SK-N-SH (cell line): ENCODE results near the gene RAPGEF3. TPM values are rescaled to one million over a fixed set of nuclear protein-coding genes. Genes with fewer than 3 reads are reported as not detected.

Source experiments
- CTCF ChIA-PET: fragments of 300-600, 350-600 bp; formaldehyde crosslinking; extraction: SDS; loops from one replicate; lab custom pipeline; 2021; lab: Yijun Ruan, JAX
- POLR2A ChIA-PET: fragments of 350-600 bp; sonication (Branson Sonifier 250); formaldehyde crosslinking; extraction: SDS; loops from one replicate; lab custom pipeline; 2020; ENCODE audit warnings: antibody characterized with exemption, inconsistent platforms; lab: Yijun Ruan, JAX
- DNase-seq: peaks from one replicate; pipeline ENCODE4 v3.0.0; 2012
- H2AFZ ChIP-seq: fragments of 200-600 bp; sonication (generic); 2 replicates; pipeline ENCODE4 v1.8.1; 2016; ENCODE audit warnings: antibody characterized with exemption, mild to moderate bottlenecking, low read depth
- H3F3A ChIP-seq: fragments of 200-600 bp; sonication (generic); replicated peaks from 2 replicates; pipeline ENCODE3; 2016; ENCODE audit warnings: antibody characterized with exemption, mild to moderate bottlenecking; ENCODE audit not compliant: insufficient read depth
- H3K27ac ChIP-seq, 2 experiments: fragments of 200-500 bp in 1 of 2; fragments of 200-600 bp in 1 of 2; sonication (Bioruptor generic) in 1 of 2; sonication (generic), shearing (Covaris generic) in 1 of 2; 2 replicates each; pipeline versions ENCODE4 v1.5.1 to v1.6.1; 2014 to 2016; ENCODE audit warnings: low read depth in 2 of 2, inconsistent platforms in 1 of 2, low read length in 1 of 2, mild to moderate bottlenecking in 1 of 2, mixed read lengths in 1 of 2
- H3K27me3 ChIP-seq: fragments of 200-600 bp; sonication (generic), shearing (Covaris generic); 2 replicates; pipeline ENCODE4 v1.6.1; 2016; ENCODE audit warnings: mixed run types; ENCODE audit not compliant: insufficient read depth
- H3K36me3 ChIP-seq, 2 experiments: fragments of 200-500 bp in 1 of 2; fragments of 200-600 bp in 1 of 2; sonication (Bioruptor generic) in 1 of 2; sonication (generic) in 1 of 2; replicated peaks in 1 of 2; 2 replicates each; pipeline versions ENCODE3 to v1.5.1; 2014 to 2016; ENCODE audit warnings: low read length in 1 of 2, mild to moderate bottlenecking in 1 of 2; ENCODE audit not compliant: insufficient read depth in 2 of 2, control insufficient read depth in 1 of 2
- H3K4me1 ChIP-seq, 2 experiments: fragments of 200-500 bp in 1 of 2; fragments of 200-600 bp in 1 of 2; sonication (Bioruptor generic) in 1 of 2; sonication (generic), shearing (Covaris generic) in 1 of 2; 2 replicates each; pipeline versions ENCODE4 v1.5.1 to v1.6.1; 2014 to 2016; ENCODE audit warnings: low read depth in 1 of 2, low read length in 1 of 2, mixed run types in 1 of 2; ENCODE audit not compliant: insufficient read depth in 2 of 2, control insufficient read depth in 1 of 2
- H3K4me2 ChIP-seq: fragments of 200-600 bp; sonication (generic), shearing (Covaris generic); 2 replicates; pipeline ENCODE4 v1.6.1; 2017; ENCODE audit warnings: mixed run types
- H3K4me3 ChIP-seq, 2 experiments: fragments of 200-500 bp in 1 of 2; fragments of 200-600 bp in 1 of 2; sonication (Bioruptor generic) in 1 of 2; sonication (generic), shearing (Covaris generic) in 1 of 2; 2 replicates each; pipeline versions ENCODE4 v1.5.1 to v1.8.1; 2014 to 2016; ENCODE audit warnings: low read depth in 2 of 2, inconsistent platforms in 1 of 2, low read length in 1 of 2, mild to moderate bottlenecking in 1 of 2, mixed read lengths in 1 of 2, moderate library complexity in 1 of 2
- H3K79me2 ChIP-seq: fragments of 200-600 bp; sonication (generic); 2 replicates; pipeline ENCODE4 v1.8.1; 2017; ENCODE audit warnings: mild to moderate bottlenecking; ENCODE audit not compliant: insufficient read depth
- H3K9ac ChIP-seq: fragments of 200-600 bp; sonication (generic); 2 replicates; pipeline ENCODE4 v1.6.1; 2017; ENCODE audit warnings: mixed run types
- H3K9me2 ChIP-seq: fragments of 200-600 bp; sonication (generic); 2 replicates; pipeline ENCODE4 v1.6.1; 2017; ENCODE audit warnings: mixed run types
- H3K9me3 ChIP-seq: fragments of 200-600 bp; sonication (generic); 2 replicates; pipeline ENCODE4 v1.6.1; 2017; ENCODE audit warnings: mixed run types, mild to moderate bottlenecking, moderate library complexity
- H4K20me1 ChIP-seq: fragments of 200-600 bp; sonication (generic); 2 replicates; pipeline ENCODE4 v1.6.1; 2017; ENCODE audit warnings: mild to moderate bottlenecking, mixed run types; ENCODE audit not compliant: insufficient read depth
- ELF1 ChIP-seq: IDR thresholded peaks from 2 replicates; pipeline ENCODE4 v1.4.0; 2012
- EP300 ChIP-seq, 2 experiments: IDR thresholded peaks; 2 replicates each; pipeline versions ENCODE4 v1.4.0 to v1.6.1; 2012; ENCODE audit warnings: borderline replicate concordance in 1 of 2, low read depth in 1 of 2, low read length in 1 of 2
- FOSL2 ChIP-seq: IDR thresholded peaks from 2 replicates; pipeline ENCODE4 v1.4.0; 2012; ENCODE audit warnings: low read depth, mild to moderate bottlenecking, moderate library complexity, borderline replicate concordance
- FOXJ3 ChIP-seq: sonication (generic); formaldehyde crosslinking; IDR thresholded peaks from 2 replicates; pipeline ENCODE4 v1.5.1; 2020; ENCODE audit warnings: mild to moderate bottlenecking, missing genetic modification reagents
- GATA2 ChIP-seq: sonication (generic); formaldehyde crosslinking; IDR thresholded peaks from 2 replicates; pipeline ENCODE4 v1.5.0; 2020; ENCODE audit warnings: mild to moderate bottlenecking, missing genetic modification reagents
- MEF2A ChIP-seq: IDR thresholded peaks from 2 replicates; pipeline ENCODE4 v1.4.0; 2012; ENCODE audit warnings: low read depth, borderline replicate concordance
- NFIC ChIP-seq: IDR thresholded peaks from 2 replicates; pipeline ENCODE4 v1.4.0; 2012; ENCODE audit warnings: borderline replicate concordance
- POLR2AphosphoS5 ChIP-seq: IDR thresholded peaks from 2 replicates; pipeline ENCODE4 v1.6.1; 2012; ENCODE audit warnings: low read depth, low read length
- RAD21 ChIP-seq: IDR thresholded peaks from 2 replicates; pipeline ENCODE4 v1.6.1; 2012; ENCODE audit warnings: mild to moderate bottlenecking, low read length
- RCOR1 ChIP-seq: fragments of 150-350 bp; IDR thresholded peaks from 2 replicates; pipeline ENCODE4 v1.6.1; 2017; ENCODE audit warnings: antibody characterized with exemption, low read length
- RXRA ChIP-seq: IDR thresholded peaks from 2 replicates; pipeline ENCODE4 v1.4.0; 2012; ENCODE audit warnings: low read depth, mild to moderate bottlenecking, borderline replicate concordance
- SMC3 ChIP-seq: IDR thresholded peaks from 2 replicates; pipeline ENCODE4 v1.6.1; 2012; ENCODE audit warnings: low read depth, low read length, improper control_type of control experiment
- TAF1 ChIP-seq: IDR thresholded peaks from 2 replicates; pipeline ENCODE4 v1.6.1; 2012; ENCODE audit warnings: low read depth, mild to moderate bottlenecking, low read length, moderate library complexity, borderline replicate concordance
- TCF12 ChIP-seq: IDR thresholded peaks from 2 replicates; pipeline ENCODE4 v1.4.0; 2012
- WGBS: methylation state at CpG from one replicate; pipeline ENCODE4 v1.1.6; 2017; ENCODE audit warnings: low lambda C conversion rate; 5-methylcytosine and 5-hydroxymethylcytosine counted together
- polyA plus RNA-seq, 3 experiments: library from polyadenylated mRNA; depleted of rRNA; stranded (reverse); fragments of >200 nt; gene quantifications; 2 replicates each; pipeline ENCODE4 v1.2.3, GENCODE V29; 2012
- TF ChIP-seq, protein P1 (sequence below): IDR thresholded peaks from 2 replicates; pipeline ENCODE4 v1.4.0; 2012; ENCODE audit warnings: low read depth
- TF ChIP-seq, protein P2 (sequence below): fragments of 200-600 bp; sonication (generic); IDR thresholded peaks from 2 replicates; pipeline ENCODE4 v1.6.1; 2017; ENCODE audit warnings: antibody characterized with exemption, mild to moderate bottlenecking, moderate library complexity
- TF ChIP-seq, protein P3 (sequence below): fragments of 150-350 bp; IDR thresholded peaks from 2 replicates; pipeline ENCODE4 v1.6.1; 2016; ENCODE audit warnings: mild to moderate bottlenecking, low read depth, low read length

RAPGEF3 gene
- polyA plus RNA-seq, 1 of the 3 experiments (the other 2 are of a cell fraction) = 0.90 TPM

DNA sequence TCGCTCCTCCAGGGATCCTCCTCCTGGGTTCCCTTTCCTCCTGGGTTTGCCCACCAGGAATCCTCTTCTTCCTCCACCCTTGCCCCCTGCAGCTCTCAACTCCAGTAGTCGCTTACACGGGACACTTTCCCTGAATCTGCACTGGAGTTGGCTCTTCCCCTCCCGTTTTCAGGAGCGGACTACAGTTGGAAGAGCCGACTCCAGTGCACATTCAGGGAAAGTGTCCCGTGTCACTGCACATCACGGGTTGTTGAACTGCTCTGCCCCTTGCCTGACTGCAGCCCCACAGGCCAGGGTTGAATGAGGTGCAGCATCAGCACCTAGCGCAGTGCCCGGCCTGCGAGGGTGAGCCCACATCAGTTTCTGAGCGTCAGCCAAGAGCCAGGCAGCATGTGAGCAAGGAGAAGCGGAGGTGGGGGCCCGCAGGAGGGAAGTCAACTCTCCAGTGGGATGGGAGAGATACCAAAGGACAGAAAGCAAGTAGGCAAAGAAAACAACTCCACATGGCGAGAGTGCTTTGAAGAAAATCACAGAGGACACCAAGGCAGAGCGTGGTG lies 13.1 kb downstream of the RAPGEF3 start:
- WGBS = 70% methylated on average over 15 of the region's 16 CpGs
- Histone ChIP-seq H3K36me3 (no peaks in the 10 kb centered on the region), H3K9me3 (no peaks in the 10 kb centered on the region), H4K20me1 (no peaks in the 10 kb centered on the region), H3K9me2 (no peaks in the 10 kb centered on the region), H3K27me3 (no peaks in the 10 kb centered on the region), H2AFZ (no peak overlapping the region), H3K4me3 (no peak overlapping the region), H3F3A (no peaks in the 10 kb centered on the region), H3K9ac (no peak overlapping the region), H3K79me2 (no peaks in the 10 kb centered on the region), H3K4me1 (peaks cover 13 to 27% of the 10 kb centered on the region in 2 experiments; a peak in 3 of 4 replicates), H3K4me2 (no peak overlapping the region), H3K27ac (no peak overlapping the region)
- ChIA-PET POLR2A (no interaction called here), CTCF (interaction anchor here (1.7 to 43.0 kb wide), 5 partner anchors 10 to 91 kb away, joined by 6 to 1294 read pairs (median 298); partner anchors contain the start of genes ENDOU, RAPGEF3 and SLC48A1)
- TF ChIP-seq FOSL2 = no peak
- TF ChIP-seq, protein P1, sequence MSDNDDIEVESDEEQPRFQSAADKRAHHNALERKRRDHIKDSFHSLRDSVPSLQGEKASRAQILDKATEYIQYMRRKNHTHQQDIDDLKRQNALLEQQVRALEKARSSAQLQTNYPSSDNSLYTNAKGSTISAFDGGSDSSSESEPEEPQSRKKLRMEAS = no peak
- TF ChIP-seq MEF2A = no peak
- no peak for TF ChIP-seq FOXJ3
- no peak for TF ChIP-seq NFIC
- no peak for TF ChIP-seq GATA2
- no peak for TF ChIP-seq ELF1
- no peak for TF ChIP-seq SMC3
- TF ChIP-seq, protein P2, sequence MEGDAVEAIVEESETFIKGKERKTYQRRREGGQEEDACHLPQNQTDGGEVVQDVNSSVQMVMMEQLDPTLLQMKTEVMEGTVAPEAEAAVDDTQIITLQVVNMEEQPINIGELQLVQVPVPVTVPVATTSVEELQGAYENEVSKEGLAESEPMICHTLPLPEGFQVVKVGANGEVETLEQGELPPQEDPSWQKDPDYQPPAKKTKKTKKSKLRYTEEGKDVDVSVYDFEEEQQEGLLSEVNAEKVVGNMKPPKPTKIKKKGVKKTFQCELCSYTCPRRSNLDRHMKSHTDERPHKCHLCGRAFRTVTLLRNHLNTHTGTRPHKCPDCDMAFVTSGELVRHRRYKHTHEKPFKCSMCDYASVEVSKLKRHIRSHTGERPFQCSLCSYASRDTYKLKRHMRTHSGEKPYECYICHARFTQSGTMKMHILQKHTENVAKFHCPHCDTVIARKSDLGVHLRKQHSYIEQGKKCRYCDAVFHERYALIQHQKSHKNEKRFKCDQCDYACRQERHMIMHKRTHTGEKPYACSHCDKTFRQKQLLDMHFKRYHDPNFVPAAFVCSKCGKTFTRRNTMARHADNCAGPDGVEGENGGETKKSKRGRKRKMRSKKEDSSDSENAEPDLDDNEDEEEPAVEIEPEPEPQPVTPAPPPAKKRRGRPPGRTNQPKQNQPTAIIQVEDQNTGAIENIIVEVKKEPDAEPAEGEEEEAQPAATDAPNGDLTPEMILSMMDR = no peak
- no peak for TF ChIP-seq RXRA
- no peak for TF ChIP-seq RAD21
- TF ChIP-seq TCF12 = no peak
- no peak for TF ChIP-seq POLR2AphosphoS5
- TF ChIP-seq EP300 (IDR thresholded peaks at IDR 0.05; ENCODE audit: borderline replicate concordance in 1 of 2, low read depth in 1 of 2, low read length in 1 of 2) = no peak
- no peak for TF ChIP-seq TAF1
- TF ChIP-seq RCOR1 = no peak
- TF ChIP-seq, protein P3, sequence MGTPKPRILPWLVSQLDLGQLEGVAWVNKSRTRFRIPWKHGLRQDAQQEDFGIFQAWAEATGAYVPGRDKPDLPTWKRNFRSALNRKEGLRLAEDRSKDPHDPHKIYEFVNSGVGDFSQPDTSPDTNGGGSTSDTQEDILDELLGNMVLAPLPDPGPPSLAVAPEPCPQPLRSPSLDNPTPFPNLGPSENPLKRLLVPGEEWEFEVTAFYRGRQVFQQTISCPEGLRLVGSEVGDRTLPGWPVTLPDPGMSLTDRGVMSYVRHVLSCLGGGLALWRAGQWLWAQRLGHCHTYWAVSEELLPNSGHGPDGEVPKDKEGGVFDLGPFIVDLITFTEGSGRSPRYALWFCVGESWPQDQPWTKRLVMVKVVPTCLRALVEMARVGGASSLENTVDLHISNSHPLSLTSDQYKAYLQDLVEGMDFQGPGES = no peak
- DNase-seq = no peak
